Measurements from ENCODE around the gene MYZAP. TPM values are rescaled to one million over a fixed set of nuclear protein-coding genes. Genes with fewer than 3 reads are reported as not detected.

The MYZAP gene
- total and polyA plus RNA-seq, 4 donors = 2.4 to 9.3 (median 2.9) TPM

DNA sequence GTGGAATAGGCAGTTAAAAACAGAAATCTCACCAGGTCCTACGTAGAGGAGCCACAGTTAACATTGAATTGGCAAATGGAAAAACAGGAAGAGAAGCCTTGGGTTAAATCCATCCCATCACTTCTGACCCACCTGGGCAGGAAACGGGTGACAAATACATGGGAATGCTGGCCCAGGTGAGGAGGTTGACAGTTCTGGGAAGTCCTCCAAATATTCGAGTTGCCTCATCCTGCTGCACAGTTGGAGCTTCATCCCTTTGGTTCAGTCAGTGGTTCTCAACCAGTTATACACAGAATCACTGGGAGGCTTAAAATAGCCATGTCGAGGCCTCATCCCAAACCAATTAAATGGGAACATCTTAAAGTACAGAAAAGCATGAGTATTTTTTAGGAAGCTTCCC lies 5.3 kb downstream of the MYZAP start:
- H3K4me3 ChIP-seq (ENCODE audit: low read depth, low read length) = no peak overlapping the region
- no peaks in the 10 kb centered on the region for H3K36me3 ChIP-seq (ENCODE audit: control insufficient read depth, insufficient read depth, low read length)
- no peaks in the 10 kb centered on the region for H3K9me3 ChIP-seq (ENCODE audit: control insufficient read depth, insufficient read depth, low read length)
- no peak overlapping the region for H3K27ac ChIP-seq (ENCODE audit: low read depth, low read length)
- 93% methylated on average over 2 of the region's 4 CpGs for WGBS (ENCODE audit: insufficient coverage)
- H3K4me1 ChIP-seq (ENCODE audit: control insufficient read depth, insufficient read depth, low read length) = peaks cover 5% of the 10 kb centered on the region
- DNase-seq (ENCODE audit: low read depth in 4 of 6, low spot score in 6 of 6) = no peak
- H3K27me3 ChIP-seq (ENCODE audit: control insufficient read depth, insufficient read depth, low read length) = peaks cover 7% of the 10 kb centered on the region

GRCh38 chr15:57597431-57597830 lies 5.7 kb downstream of the MYZAP start:
- no peak for DNase-seq (ENCODE audit: low read depth in 4 of 6, low spot score in 6 of 6)
- H3K9me3 ChIP-seq (ENCODE audit: control insufficient read depth, insufficient read depth, low read length) = no peaks in the 10 kb centered on the region
- H3K27ac ChIP-seq (ENCODE audit: low read depth, low read length) = no peak overlapping the region
- peaks cover under 1% of the 10 kb centered on the region for H3K4me1 ChIP-seq (ENCODE audit: control insufficient read depth, insufficient read depth, low read length)
- 89% methylated on average over 3 of the region's 3 CpGs for WGBS (ENCODE audit: insufficient coverage)
- no peaks in the 10 kb centered on the region for H3K36me3 ChIP-seq (ENCODE audit: control insufficient read depth, insufficient read depth, low read length)
- H3K4me3 ChIP-seq (ENCODE audit: low read depth, low read length) = no peak overlapping the region
- H3K27me3 ChIP-seq (ENCODE audit: control insufficient read depth, insufficient read depth, low read length) = peaks cover 3% of the 10 kb centered on the region

GRCh38 chr15:57598346-57598745 lies 6.6 kb downstream of the MYZAP start:
- WGBS (ENCODE audit: insufficient coverage) = no CpG with 5 or more reads among the region's 5 CpGs
- Histone ChIP-seq H3K9me3 (ENCODE audit: control insufficient read depth, insufficient read depth, low read length) (no peaks in the 10 kb centered on the region), H3K4me1 (ENCODE audit: control insufficient read depth, insufficient read depth, low read length) (no peaks in the 10 kb centered on the region), H3K36me3 (ENCODE audit: control insufficient read depth, insufficient read depth, low read length) (no peaks in the 10 kb centered on the region), H3K27ac (ENCODE audit: low read depth, low read length) (no peak overlapping the region), H3K27me3 (ENCODE audit: control insufficient read depth, insufficient read depth, low read length) (no peaks in the 10 kb centered on the region), H3K4me3 (ENCODE audit: low read depth, low read length) (no peak overlapping the region)
- no peak for DNase-seq (ENCODE audit: low read depth in 4 of 6, low spot score in 6 of 6)

DNA sequence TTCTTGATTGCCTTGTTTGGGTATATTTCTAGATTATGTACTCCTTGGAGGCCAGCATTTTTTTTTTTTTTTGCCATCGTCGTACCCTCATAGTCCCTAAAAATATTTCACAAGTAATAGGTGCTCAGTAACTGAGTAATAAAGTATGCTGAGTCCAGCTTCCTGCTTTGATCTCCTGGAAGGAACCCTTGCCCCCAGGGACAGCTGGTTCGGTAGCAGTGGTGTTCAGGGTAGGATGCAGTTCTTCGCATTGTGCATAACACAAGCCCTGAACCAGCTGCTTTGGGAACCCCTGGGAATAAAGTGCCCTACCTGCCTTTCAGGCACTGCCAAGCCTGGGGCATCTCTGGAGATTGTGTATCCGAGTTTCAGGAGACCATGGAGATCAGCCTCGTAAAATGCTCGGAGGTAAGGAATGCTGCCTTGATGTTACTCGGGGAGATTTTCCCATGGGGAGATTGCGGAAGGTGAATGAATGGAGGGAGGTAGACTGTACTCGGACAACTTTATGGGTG lies 7.6 kb downstream of the MYZAP start:
- no peak overlapping the region for H3K27ac ChIP-seq (ENCODE audit: low read depth, low read length)
- DNase-seq (ENCODE audit: low read depth in 4 of 6, low spot score in 6 of 6) = no peak
- H3K4me1 ChIP-seq (ENCODE audit: control insufficient read depth, insufficient read depth, low read length) = peaks cover 2% of the 10 kb centered on the region
- no peak overlapping the region for H3K4me3 ChIP-seq (ENCODE audit: low read depth, low read length)
- 89% methylated on average over 7 of the region's 10 CpGs for WGBS (ENCODE audit: insufficient coverage)
- H3K9me3 ChIP-seq (ENCODE audit: control insufficient read depth, insufficient read depth, low read length) = no peaks in the 10 kb centered on the region
- H3K27me3 ChIP-seq (ENCODE audit: control insufficient read depth, insufficient read depth, low read length) = no peaks in the 10 kb centered on the region
- no peaks in the 10 kb centered on the region for H3K36me3 ChIP-seq (ENCODE audit: control insufficient read depth, insufficient read depth, low read length)

DNA sequence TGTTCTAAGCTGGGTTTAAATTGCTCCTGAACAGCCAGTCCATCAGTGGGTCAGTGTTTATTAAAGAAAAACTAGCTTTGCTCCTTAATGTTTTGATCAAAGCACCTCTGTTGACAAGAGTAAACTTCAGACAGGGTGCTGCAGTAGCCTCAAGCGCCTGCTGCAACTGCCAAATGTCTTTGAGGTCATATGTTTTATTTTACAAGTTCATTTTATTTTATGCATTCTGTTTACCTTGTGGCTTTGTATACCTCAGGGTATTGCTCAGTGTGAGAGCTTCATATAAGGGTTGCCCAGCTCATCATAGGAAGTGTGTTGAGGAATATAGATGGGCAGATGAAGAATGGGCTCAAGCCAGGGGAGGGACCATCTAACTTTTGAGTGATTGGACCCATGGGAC lies 8.5 kb downstream of the MYZAP start:
- Histone ChIP-seq H3K4me3 (ENCODE audit: low read depth, low read length) (no peak overlapping the region), H3K36me3 (ENCODE audit: control insufficient read depth, insufficient read depth, low read length) (no peaks in the 10 kb centered on the region), H3K27ac (ENCODE audit: low read depth, low read length) (no peak overlapping the region), H3K27me3 (ENCODE audit: control insufficient read depth, insufficient read depth, low read length) (no peaks in the 10 kb centered on the region), H3K4me1 (ENCODE audit: control insufficient read depth, insufficient read depth, low read length) (peaks cover 5% of the 10 kb centered on the region), H3K9me3 (ENCODE audit: control insufficient read depth, insufficient read depth, low read length) (no peaks in the 10 kb centered on the region)
- no peak for DNase-seq (ENCODE audit: low read depth in 4 of 6, low spot score in 6 of 6)
- WGBS (ENCODE audit: insufficient coverage) = no CpG with 5 or more reads among the region's 1 CpG

GRCh38 chr15:57604507-57604906 lies 12.8 kb downstream of the MYZAP start:
- no peaks in the 10 kb centered on the region for H3K27me3 ChIP-seq (ENCODE audit: control insufficient read depth, insufficient read depth, low read length)
- no peak overlapping the region for H3K27ac ChIP-seq (ENCODE audit: low read depth, low read length)
- peak in 1 of 6 donors; percentile 36 for DNase-seq (ENCODE audit: low read depth in 4 of 6, low spot score in 6 of 6)
- no peak overlapping the region for H3K4me3 ChIP-seq (ENCODE audit: low read depth, low read length)
- H3K4me1 ChIP-seq (ENCODE audit: control insufficient read depth, insufficient read depth, low read length) = peaks cover 5% of the 10 kb centered on the region
- H3K9me3 ChIP-seq (ENCODE audit: control insufficient read depth, insufficient read depth, low read length) = no peaks in the 10 kb centered on the region
- 37% methylated on average over 8 of the region's 10 CpGs for WGBS (ENCODE audit: insufficient coverage)
- no peaks in the 10 kb centered on the region for H3K36me3 ChIP-seq (ENCODE audit: control insufficient read depth, insufficient read depth, low read length)

- Histone ChIP-seq H3K4me3 (ENCODE audit: low read depth, low read length) (no peak overlapping the region), H3K27ac (ENCODE audit: low read depth, low read length) (no peak overlapping the region)
- WGBS (ENCODE audit: insufficient coverage) = no CpG with 5 or more reads among the region's 1 CpG
Measured at GRCh38 chr15:57605491-57605890, 13.8 kb downstream of the MYZAP start.

DNA sequence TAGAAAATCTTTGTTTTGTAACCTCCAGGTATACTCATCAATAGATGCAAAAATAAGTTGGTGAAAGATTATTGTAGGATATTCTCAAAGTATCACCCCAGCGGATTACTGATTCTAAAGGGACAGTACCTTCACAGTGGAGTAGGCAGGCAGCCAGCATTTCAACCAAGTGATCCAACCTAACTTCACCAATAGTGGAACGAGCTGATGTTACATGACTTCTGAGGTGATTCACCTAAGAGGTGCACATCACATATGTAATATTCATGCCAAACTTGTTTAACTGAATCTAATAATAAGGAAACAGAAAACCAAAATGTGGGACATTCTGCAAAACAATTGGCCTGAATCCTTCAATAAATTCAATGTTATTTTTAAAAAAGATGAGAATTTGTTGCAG lies 14.3 kb downstream of the MYZAP start:
- WGBS (ENCODE audit: insufficient coverage) = no CpG with 5 or more reads among the region's 2 CpGs
- Histone ChIP-seq H3K9me3 (ENCODE audit: control insufficient read depth, insufficient read depth, low read length) (no peaks in the 10 kb centered on the region), H3K4me1 (ENCODE audit: control insufficient read depth, insufficient read depth, low read length) (peaks cover 5% of the 10 kb centered on the region), H3K27ac (ENCODE audit: low read depth, low read length) (no peak overlapping the region), H3K4me3 (ENCODE audit: low read depth, low read length) (no peak overlapping the region), H3K36me3 (ENCODE audit: control insufficient read depth, insufficient read depth, low read length) (no peaks in the 10 kb centered on the region), H3K27me3 (ENCODE audit: control insufficient read depth, insufficient read depth, low read length) (no peaks in the 10 kb centered on the region)
- no peak for DNase-seq (ENCODE audit: low read depth in 4 of 6, low spot score in 6 of 6)

More at GRCh38 chr15:57605491-57605890, 13.8 kb downstream of the MYZAP start:
- no peaks in the 10 kb centered on the region for H3K27me3 ChIP-seq (ENCODE audit: control insufficient read depth, insufficient read depth, low read length)
- H3K36me3 ChIP-seq (ENCODE audit: control insufficient read depth, insufficient read depth, low read length) = no peaks in the 10 kb centered on the region
- DNase-seq (ENCODE audit: low read depth in 4 of 6, low spot score in 6 of 6) = no peak
- peaks cover 5% of the 10 kb centered on the region for H3K4me1 ChIP-seq (ENCODE audit: control insufficient read depth, insufficient read depth, low read length)
- H3K9me3 ChIP-seq (ENCODE audit: control insufficient read depth, insufficient read depth, low read length) = no peaks in the 10 kb centered on the region

DNA sequence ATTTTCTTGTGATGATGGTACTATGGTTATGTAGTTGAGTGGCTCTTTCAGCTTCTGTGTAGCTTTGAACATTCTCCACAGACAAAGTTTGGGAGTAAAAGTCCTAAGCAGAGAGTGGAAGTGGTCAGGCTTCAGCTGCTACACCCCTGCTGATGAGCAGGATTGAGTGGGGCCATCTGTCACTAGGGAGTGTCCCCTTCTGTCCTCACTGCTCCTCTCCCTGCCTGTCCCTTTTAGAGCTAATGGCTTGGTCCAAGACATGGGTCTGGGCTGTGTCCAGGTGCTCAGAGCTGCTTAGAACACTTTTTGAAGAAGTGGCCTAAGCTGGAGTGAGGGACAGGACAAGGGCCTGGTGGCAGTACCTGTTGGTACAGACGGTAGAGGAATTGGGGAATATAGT lies 15.1 kb downstream of the MYZAP start:
- H3K4me3 ChIP-seq (ENCODE audit: low read depth, low read length) = no peak overlapping the region
- no peak overlapping the region for H3K27ac ChIP-seq (ENCODE audit: low read depth, low read length)
- no peaks in the 10 kb centered on the region for H3K36me3 ChIP-seq (ENCODE audit: control insufficient read depth, insufficient read depth, low read length)
- WGBS (ENCODE audit: insufficient coverage) = 91% methylated on average over 1 of the region's 1 CpG
- H3K27me3 ChIP-seq (ENCODE audit: control insufficient read depth, insufficient read depth, low read length) = no peaks in the 10 kb centered on the region
- H3K9me3 ChIP-seq (ENCODE audit: control insufficient read depth, insufficient read depth, low read length) = no peaks in the 10 kb centered on the region
- no peak for DNase-seq (ENCODE audit: low read depth in 4 of 6, low spot score in 6 of 6)
- peaks cover 5% of the 10 kb centered on the region for H3K4me1 ChIP-seq (ENCODE audit: control insufficient read depth, insufficient read depth, low read length)

DNA sequence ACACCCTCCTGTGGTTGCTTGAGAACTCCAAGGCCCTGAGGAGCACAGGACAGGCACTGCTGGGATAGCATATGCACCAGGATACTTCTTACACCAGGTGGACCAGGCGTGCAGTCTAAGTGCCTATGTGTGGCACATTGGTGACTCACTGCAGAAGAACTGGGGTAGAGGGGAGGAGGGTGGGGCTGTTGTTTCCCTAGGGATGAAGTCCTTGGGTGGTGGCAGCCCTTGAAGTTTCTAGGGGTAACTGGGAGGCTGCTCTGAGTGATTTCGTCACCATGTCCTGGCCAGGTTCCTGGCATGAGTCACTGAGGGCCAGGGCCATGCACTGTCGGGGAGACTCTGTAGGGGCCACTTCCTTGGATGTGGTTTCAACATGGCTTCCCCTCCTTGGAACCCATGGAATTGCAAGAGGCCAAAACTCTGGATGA lies 15.9 kb downstream of the MYZAP start:
- no peak for DNase-seq (ENCODE audit: low read depth in 4 of 6, low spot score in 6 of 6)
- Histone ChIP-seq H3K4me1 (ENCODE audit: control insufficient read depth, insufficient read depth, low read length) (peaks cover 5% of the 10 kb centered on the region), H3K27ac (ENCODE audit: low read depth, low read length) (no peak overlapping the region), H3K4me3 (ENCODE audit: low read depth, low read length) (no peak overlapping the region), H3K9me3 (ENCODE audit: control insufficient read depth, insufficient read depth, low read length) (no peaks in the 10 kb centered on the region), H3K27me3 (ENCODE audit: control insufficient read depth, insufficient read depth, low read length) (no peaks in the 10 kb centered on the region), H3K36me3 (ENCODE audit: control insufficient read depth, insufficient read depth, low read length) (no peaks in the 10 kb centered on the region)
- WGBS (ENCODE audit: insufficient coverage) = 90% methylated on average over 3 of the region's 3 CpGs

Data from spinal cord (tissue), 10 donors.